MM.1S (cell line): Measurements from ENCODE around the gene KIF3C.

Experiments used
- CTCF ChIP-seq: fragments of 300-600 bp; sonication (generic); IDR thresholded peaks from 2 replicates; pipeline ENCODE4 v1.5.1; 2016; ENCODE audit warnings: antibody characterized with exemption, low read length, mixed read lengths
- EZH2 ChIP-seq: fragments of 300-600 bp; sonication (generic); optimal IDR thresholded peaks from 2 replicates; pipeline ENCODE3; 2017; ENCODE audit warnings: low read depth, mild to moderate bottlenecking, antibody characterized with exemption, low read length, mixed read lengths

GRCh38 chr2:25948437-25948836 is 33.9 kb downstream of the KIF3C start:
- TF ChIP-seq CTCF (no peak), EZH2 (no peak)
